ENCODE data around the gene PRR15.

The PRR15 gene

GRCh38 chr7:29569648-29570047 lies 6.0 kb downstream of the PRR15 start:
- no peak for DNase-seq (ENCODE audit: low read depth in 2 of 2, low spot score in 1 of 2)

- DNase-seq (ENCODE audit: low read depth in 2 of 2, low spot score in 1 of 2) = no peak
Observed at GRCh38 chr7:29572558-29572957, 8.9 kb downstream of the PRR15 start.

- no peak for DNase-seq (ENCODE audit: low read depth in 2 of 2, low spot score in 1 of 2)
Observed at GRCh38 chr7:29573567-29573966, 9.9 kb downstream of the PRR15 start.

- no peak for DNase-seq (ENCODE audit: low read depth in 2 of 2, low spot score in 1 of 2)
Observed at GRCh38 chr7:29574659-29575058, 11.0 kb downstream of the PRR15 start.

GRCh38 chr7:29587195-29587808 lies 23.7 kb downstream of the PRR15 start:
- DNase-seq (ENCODE audit: low read depth in 2 of 2, low spot score in 1 of 2) = no peak

- DNase-seq (ENCODE audit: low read depth in 2 of 2, low spot score in 1 of 2) = no peak
Observed at GRCh38 chr7:29588212-29588611, 24.6 kb downstream of the PRR15 start.

GRCh38 chr7:29588900-29589696 lies 25.5 kb downstream of the PRR15 start:
- no peak for DNase-seq (ENCODE audit: low read depth in 2 of 2, low spot score in 1 of 2)

- no peak for DNase-seq (ENCODE audit: low read depth in 2 of 2, low spot score in 1 of 2)
Observed at GRCh38 chr7:29592866-29593265, 29.2 kb downstream of the PRR15 start.

- no peak for DNase-seq (ENCODE audit: low read depth in 2 of 2, low spot score in 1 of 2)
Observed at GRCh38 chr7:29593459-29593858, 29.8 kb downstream of the PRR15 start.

GRCh38 chr7:29596593-29597178 lies 33.1 kb downstream of the PRR15 start:
- no peak for DNase-seq (ENCODE audit: low read depth in 2 of 2, low spot score in 1 of 2)

GRCh38 chr7:29597266-29597665 lies 33.6 kb downstream of the PRR15 start:
- no peak for DNase-seq (ENCODE audit: low read depth in 2 of 2, low spot score in 1 of 2)

GRCh38 chr7:29598137-29598536 lies 34.5 kb downstream of the PRR15 start:
- no peak for DNase-seq (ENCODE audit: low read depth in 2 of 2, low spot score in 1 of 2)

GRCh38 chr7:29598613-29599012 lies 35.0 kb downstream of the PRR15 start:
- DNase-seq (ENCODE audit: low read depth in 2 of 2, low spot score in 1 of 2) = no peak

- DNase-seq (ENCODE audit: low read depth in 2 of 2, low spot score in 1 of 2) = no peak
Observed at GRCh38 chr7:29599026-29599425, 35.4 kb downstream of the PRR15 start.

- DNase-seq (ENCODE audit: low read depth in 2 of 2, low spot score in 1 of 2) = no peak
Observed at GRCh38 chr7:29600661-29601060, 37.0 kb downstream of the PRR15 start.

- no peak for DNase-seq (ENCODE audit: low read depth in 2 of 2, low spot score in 1 of 2)
Observed at GRCh38 chr7:29604052-29604451, 40.4 kb downstream of the PRR15 start.

GRCh38 chr7:29604702-29605101 lies 41.1 kb downstream of the PRR15 start:
- no peak for DNase-seq (ENCODE audit: low read depth in 2 of 2, low spot score in 1 of 2)

- DNase-seq (ENCODE audit: low read depth in 2 of 2, low spot score in 1 of 2) = no peak
Observed at GRCh38 chr7:29605671-29606070, 42.0 kb downstream of the PRR15 start.

- DNase-seq (ENCODE audit: low read depth in 2 of 2, low spot score in 1 of 2) = no peak
Observed at GRCh38 chr7:29606287-29606721, 42.7 kb downstream of the PRR15 start.

- DNase-seq (ENCODE audit: low read depth in 2 of 2, low spot score in 1 of 2) = no peak
Observed at GRCh38 chr7:29606830-29607229, 43.2 kb downstream of the PRR15 start.

- no peak for DNase-seq (ENCODE audit: low read depth in 2 of 2, low spot score in 1 of 2)
Observed at GRCh38 chr7:29607259-29607658, 43.6 kb downstream of the PRR15 start.

GRCh38 chr7:29607889-29608288 lies 44.3 kb downstream of the PRR15 start:
- no peak for DNase-seq (ENCODE audit: low read depth in 2 of 2, low spot score in 1 of 2)
